ENCODE measurements around the gene GABRE.
"Not testable (repeated sequence)": the region's sequence is repeated elsewhere in the genome, so short reads cannot be mapped to it uniquely, and the experiment has no call there.

Gene GABRE

GRCh38 chrX:151970027-151970426, 4.4 kb downstream of the GABRE start:
- no peak for DNase-seq (ENCODE audit: low spot score)

- DNase-seq (ENCODE audit: low spot score): no peak
These were observed 8.2 kb downstream of the GABRE start for GRCh38 chrX:151966236-151966635.

GRCh38 chrX:151962034-151962433, 12.4 kb downstream of the GABRE start:
- DNase-seq (ENCODE audit: low spot score): no peak

- no peak for DNase-seq (ENCODE audit: low spot score)
These were observed 16.4 kb downstream of the GABRE start for GRCh38 chrX:151958101-151958500.

DNA sequence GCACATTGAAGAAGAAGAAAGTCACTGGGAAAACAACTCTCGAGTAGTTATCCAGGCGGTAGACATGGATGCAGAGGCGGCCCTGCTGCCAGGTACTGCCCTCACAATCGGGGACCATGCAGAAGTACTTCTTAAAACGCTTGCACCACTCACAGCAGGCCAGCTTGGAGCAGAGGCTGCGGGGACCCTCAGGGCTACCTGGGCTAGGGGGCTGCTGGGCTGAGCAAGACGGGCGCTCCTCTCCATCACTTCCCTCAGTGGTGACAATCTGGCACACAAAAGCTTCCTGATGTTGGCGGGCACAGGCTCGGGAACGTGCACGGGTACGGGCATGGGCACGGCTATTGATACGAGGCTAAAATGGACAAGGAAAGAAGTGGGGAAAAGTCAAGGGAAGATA, 19.7 kb downstream of the GABRE start:
- no peak for DNase-seq (ENCODE audit: low spot score)

DNA sequence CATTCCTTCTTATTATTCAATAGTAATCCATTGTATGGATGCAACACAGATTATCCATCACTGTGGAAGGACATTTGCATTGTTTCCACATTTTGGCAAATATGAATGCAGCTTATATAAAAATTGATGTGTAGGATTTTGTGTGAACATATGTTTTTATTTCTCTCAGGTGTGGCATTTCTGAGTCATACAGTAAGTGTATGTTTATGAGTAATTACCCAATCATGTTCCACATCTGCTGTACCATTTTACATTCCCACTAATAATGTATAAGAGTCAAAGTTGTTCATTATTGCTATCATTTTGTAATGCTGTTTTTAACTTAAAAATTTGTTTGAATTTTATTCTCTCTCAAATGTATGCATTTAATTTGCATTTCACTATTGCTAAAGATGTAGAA, 36.3 kb downstream of the GABRE start:
- no peak for DNase-seq (ENCODE audit: low spot score)

- no peak for DNase-seq (ENCODE audit: low spot score)
These were observed 39.1 kb downstream of the GABRE start for GRCh38 chrX:151935358-151935757.

DNA sequence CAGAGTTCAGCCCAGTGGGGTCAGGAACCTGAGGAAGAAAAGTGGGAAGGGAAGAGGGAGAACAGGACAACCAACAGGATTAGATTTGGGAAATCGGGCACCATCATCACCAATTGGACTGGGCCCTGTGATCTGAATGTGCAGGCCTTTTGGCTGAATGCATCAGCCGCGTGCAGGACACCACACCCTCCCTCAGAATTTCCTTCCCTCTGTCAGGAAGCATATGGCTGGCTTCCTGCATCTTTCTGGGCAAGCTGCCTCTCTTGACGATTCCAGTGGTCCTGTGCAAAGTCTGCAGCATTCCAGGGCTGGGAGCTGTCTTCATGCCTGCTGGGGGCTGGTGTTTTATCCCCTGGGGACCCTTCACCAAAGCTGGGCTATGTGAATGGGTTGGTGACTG, 45.4 kb downstream of the GABRE start:
- no peak for DNase-seq (ENCODE audit: low spot score)

GRCh38 chrX:151923648-151924047, 50.8 kb downstream of the GABRE start:
- no peak for DNase-seq (ENCODE audit: low spot score)

- DNase-seq (ENCODE audit: low spot score): no peak
These were observed 51.8 kb downstream of the GABRE start for GRCh38 chrX:151922692-151923091.

DNA sequence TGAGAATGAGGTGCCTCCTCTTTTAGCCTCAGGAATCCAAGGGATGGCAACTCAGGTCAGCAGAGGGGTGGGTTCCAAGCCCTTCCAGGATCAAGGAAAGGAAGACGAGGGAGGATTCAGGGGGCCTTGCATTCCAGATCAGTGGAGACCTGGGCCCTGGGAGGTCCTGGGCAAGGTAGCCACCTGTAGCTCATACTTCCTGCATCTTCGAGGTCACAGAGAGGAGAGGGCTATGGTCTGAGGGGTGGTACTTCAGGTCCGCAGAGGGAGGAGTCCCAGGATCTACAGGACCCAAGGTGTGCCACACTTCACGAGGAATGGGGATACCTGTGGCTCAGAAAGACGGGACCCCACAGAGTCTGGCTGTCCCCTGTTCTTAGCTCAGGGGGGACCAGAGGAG, 52.6 kb downstream of the GABRE start:
- no peak for DNase-seq (ENCODE audit: low spot score)

DNA sequence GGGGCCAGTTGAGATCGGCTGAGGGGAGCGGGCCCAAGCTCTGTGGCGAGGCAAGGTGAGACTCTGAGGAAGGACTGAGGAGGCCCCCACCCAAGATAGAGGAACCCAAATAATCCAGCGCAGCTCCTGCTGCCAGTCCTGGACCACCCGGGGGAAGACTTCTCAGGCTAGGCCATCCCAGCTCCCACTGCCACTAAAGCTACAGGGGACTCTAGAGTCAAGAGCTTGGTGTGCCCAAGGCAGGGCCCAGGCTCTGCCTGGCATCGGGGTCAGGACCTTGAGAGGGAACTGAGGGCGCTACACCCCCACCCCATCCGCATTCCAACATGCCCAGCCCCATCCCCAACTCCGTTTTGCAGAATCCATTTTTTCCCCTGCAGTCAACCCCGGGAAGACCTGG, 53.2 kb downstream of the GABRE start:
- DNase-seq (ENCODE audit: low spot score): no peak

DNA sequence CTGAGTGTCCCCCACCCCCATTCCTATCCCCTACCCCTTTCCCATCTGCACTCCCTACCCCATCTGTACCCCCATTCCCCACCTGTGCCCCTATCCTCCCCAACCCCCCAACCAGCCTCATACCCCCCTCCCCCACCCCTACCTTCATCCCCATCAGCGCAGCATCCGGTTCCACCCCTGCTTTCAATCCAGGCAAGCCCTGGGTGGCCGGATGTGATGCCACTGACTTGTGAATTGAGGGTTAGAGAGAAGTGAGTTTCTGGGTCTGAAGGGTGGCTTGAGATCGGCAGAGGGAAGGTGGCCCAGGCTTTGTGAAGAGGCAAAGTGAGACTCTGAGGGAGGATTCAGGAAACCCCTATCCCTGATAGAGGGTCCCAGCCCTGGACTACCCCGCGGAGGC, 53.9 kb downstream of the GABRE start:
- no peak for DNase-seq (ENCODE audit: low spot score)

GRCh38 chrX:151920101-151920500, 54.4 kb downstream of the GABRE start:
- no peak for DNase-seq (ENCODE audit: low spot score)

GRCh38 chrX:151919610-151920009, 54.9 kb downstream of the GABRE start:
- no peak for DNase-seq (ENCODE audit: low spot score)

DNA sequence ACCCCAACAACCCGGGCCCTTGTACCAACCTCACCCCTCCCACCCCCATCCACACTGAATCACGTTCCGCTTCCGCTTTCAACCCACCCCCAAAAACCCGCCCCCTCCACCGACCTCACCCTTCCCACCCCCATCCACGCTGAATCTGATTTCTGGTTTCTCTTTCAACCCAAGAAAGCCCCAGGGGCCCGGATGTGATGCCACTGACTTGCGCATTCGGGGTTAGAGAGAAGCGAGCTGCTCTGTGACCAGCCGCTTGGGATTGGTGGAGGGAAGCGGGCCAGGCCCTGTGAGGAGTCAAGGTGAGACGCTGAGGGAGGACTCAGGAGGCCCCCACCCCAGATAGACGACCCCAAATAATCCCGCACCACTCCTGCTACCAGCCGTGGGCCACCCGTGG, 55.7 kb downstream of the GABRE start:
- not testable (repeated sequence) for DNase-seq (ENCODE audit: low spot score)

- no peak for DNase-seq (ENCODE audit: low spot score)
These were observed 61.7 kb downstream of the GABRE start, which contains the start of gene MAGEA4 for GRCh38 chrX:151912780-151913179. Gene MAGEA4 (plus strand): TSS chrX:151912889. CDS start chrX:151923665, 10,776 bp downstream.

DNA sequence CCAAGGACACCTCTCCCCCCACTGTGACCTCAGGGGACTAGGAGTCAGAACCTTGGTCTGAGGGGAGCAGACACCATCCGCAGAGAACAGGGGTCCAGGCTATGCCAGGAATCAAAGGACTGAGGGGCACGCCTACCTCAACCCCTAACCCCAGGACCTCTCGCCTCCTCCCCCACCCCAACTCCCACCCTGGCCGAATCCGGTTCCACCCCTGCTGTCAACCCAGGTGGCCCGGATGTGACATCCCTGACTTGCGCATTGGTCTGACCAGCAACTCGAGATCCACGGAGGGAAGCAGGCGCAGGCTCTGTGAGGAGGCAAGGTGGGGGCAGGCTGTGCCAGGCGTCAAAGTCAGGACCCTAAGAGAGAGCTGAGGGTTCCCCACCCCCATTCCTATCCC, 62.3 kb downstream of the GABRE start:
- DNase-seq (ENCODE audit: low spot score): no peak

- DNase-seq (ENCODE audit: low spot score): no peak
These were observed 69.5 kb downstream of the GABRE start for GRCh38 chrX:151904989-151905388.

All from left forelimb (tissue), 1 donor.